Measurements from ENCODE around the gene MPC2.

DNA sequence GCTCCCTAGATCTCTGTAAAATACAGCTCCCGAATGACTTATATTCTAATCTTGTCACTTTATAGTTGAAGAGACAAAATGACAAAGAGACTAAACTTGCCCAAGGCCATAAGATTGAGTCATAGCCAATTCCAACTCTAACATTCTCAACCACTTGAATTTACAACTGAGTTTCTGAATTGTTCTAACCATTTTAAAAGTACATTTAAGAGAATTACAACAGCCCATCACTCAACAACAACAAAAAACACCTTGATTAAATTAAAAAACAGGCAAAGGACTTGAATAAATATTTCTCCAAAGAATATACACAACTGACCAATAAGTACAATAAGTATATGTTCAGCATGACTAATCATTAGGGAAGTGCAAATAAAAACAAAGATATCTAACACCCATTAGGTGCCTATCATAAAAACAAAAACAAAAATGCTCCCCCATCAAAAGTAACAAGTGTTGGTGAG, 14.2 kb downstream of the MPC2 start:
- TF ChIP-seq, protein P1, sequence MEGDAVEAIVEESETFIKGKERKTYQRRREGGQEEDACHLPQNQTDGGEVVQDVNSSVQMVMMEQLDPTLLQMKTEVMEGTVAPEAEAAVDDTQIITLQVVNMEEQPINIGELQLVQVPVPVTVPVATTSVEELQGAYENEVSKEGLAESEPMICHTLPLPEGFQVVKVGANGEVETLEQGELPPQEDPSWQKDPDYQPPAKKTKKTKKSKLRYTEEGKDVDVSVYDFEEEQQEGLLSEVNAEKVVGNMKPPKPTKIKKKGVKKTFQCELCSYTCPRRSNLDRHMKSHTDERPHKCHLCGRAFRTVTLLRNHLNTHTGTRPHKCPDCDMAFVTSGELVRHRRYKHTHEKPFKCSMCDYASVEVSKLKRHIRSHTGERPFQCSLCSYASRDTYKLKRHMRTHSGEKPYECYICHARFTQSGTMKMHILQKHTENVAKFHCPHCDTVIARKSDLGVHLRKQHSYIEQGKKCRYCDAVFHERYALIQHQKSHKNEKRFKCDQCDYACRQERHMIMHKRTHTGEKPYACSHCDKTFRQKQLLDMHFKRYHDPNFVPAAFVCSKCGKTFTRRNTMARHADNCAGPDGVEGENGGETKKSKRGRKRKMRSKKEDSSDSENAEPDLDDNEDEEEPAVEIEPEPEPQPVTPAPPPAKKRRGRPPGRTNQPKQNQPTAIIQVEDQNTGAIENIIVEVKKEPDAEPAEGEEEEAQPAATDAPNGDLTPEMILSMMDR (IDR thresholded peaks at IDR 0.05): no peak
- TF ChIP-seq SIN3A (IDR thresholded peaks at IDR 0.05; ENCODE audit: borderline replicate concordance, insufficient read depth, low read depth, low read length) (no peak), POLR2AphosphoS5 (IDR thresholded peaks at IDR 0.05; ENCODE audit: low read depth, low read length) (no peak), TCF7L2 (IDR thresholded peaks at IDR 0.05; ENCODE audit: low read depth, low read length) (no peak)
- TF ChIP-seq, protein P2, sequence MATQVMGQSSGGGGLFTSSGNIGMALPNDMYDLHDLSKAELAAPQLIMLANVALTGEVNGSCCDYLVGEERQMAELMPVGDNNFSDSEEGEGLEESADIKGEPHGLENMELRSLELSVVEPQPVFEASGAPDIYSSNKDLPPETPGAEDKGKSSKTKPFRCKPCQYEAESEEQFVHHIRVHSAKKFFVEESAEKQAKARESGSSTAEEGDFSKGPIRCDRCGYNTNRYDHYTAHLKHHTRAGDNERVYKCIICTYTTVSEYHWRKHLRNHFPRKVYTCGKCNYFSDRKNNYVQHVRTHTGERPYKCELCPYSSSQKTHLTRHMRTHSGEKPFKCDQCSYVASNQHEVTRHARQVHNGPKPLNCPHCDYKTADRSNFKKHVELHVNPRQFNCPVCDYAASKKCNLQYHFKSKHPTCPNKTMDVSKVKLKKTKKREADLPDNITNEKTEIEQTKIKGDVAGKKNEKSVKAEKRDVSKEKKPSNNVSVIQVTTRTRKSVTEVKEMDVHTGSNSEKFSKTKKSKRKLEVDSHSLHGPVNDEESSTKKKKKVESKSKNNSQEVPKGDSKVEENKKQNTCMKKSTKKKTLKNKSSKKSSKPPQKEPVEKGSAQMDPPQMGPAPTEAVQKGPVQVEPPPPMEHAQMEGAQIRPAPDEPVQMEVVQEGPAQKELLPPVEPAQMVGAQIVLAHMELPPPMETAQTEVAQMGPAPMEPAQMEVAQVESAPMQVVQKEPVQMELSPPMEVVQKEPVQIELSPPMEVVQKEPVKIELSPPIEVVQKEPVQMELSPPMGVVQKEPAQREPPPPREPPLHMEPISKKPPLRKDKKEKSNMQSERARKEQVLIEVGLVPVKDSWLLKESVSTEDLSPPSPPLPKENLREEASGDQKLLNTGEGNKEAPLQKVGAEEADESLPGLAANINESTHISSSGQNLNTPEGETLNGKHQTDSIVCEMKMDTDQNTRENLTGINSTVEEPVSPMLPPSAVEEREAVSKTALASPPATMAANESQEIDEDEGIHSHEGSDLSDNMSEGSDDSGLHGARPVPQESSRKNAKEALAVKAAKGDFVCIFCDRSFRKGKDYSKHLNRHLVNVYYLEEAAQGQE (IDR thresholded peaks at IDR 0.05; ENCODE audit: insufficient read depth in 1 of 2, low read depth in 2 of 2, low read length in 1 of 2): no peak

All from Panc1 (cell line).